Mucosa of descending colon (tissue), 3 donors: Measurements from ENCODE around the gene CUL1. TPM values are rescaled to one million over a fixed set of nuclear protein-coding genes. Genes with fewer than 3 reads are reported as not detected.
"Not testable (repeated sequence)": the region's sequence is repeated elsewhere in the genome, so short reads cannot be mapped to it uniquely, and the experiment has no call there.

Source experiments
- ATAC-seq: fragments of 200-7000 bp; cut with Tn5 transposase; one replicate; pipeline ENCODE4 v1.9.1; 2020; ENCODE audit warnings: mild to moderate bottlenecking, moderate library complexity
- DNase-seq, 3 donors: peaks; one replicate each; pipeline ENCODE4 v3.0.0-alpha.2; 2020
- H3K36me3 ChIP-seq: fragments of 200-600 bp; one replicate; pipeline ENCODE4 v1.8.0; 2021; ENCODE audit warnings: low read depth, mild to moderate bottlenecking
- H3K4me1 ChIP-seq: fragments of 200-600 bp; one replicate; pipeline ENCODE4 v1.8.0; 2021; ENCODE audit warnings: low read depth, mild to moderate bottlenecking
- H3K4me3 ChIP-seq: fragments of 200-600 bp; one replicate; pipeline ENCODE4 v1.8.0; 2021; ENCODE audit warnings: mild to moderate bottlenecking
- H3K9me3 ChIP-seq: fragments of 200-600 bp; one replicate; pipeline ENCODE4 v1.8.0; 2021; ENCODE audit warnings: mild to moderate bottlenecking
- CTCF ChIP-seq: fragments of 200-600 bp; IDR thresholded peaks from one replicate; pipeline ENCODE4 v1.8.0; 2022; ENCODE audit warnings: antibody characterized with exemption, mild to moderate bottlenecking
- intact Hi-C, 2 donors: fragments of 100-400 bp; cut with DNase I in 1 of 2; cut with micrococcal nuclease in 1 of 2; formaldehyde crosslinking; loops; one replicate each; pipeline versions ENCODE4 v1.11.0 to v1.11.1; 2022; cut with DNase I, micrococcal nuclease
- total RNA-seq, 3 donors: library from RNA; stranded (reverse); fragmentation: NEBNext Ultra II Directional in 2 of 3; extraction: Animal tissue kit (Norgen Biotek cat#: 25700) in 2 of 3; gene quantifications; one replicate each; pipeline versions ENCODE4 v1.2.1 to v1.2.4, GENCODE V29; 2021 to 2023
- donor health status: DM: no; HTN: no; CAD: no; lungs with moderate emphysema.
- donor health status: DM: no; HTN: no; CAD: no.
- donor health status: DM: no; HTN: yes; CAD: no.

The CUL1 gene
- total RNA-seq, 3 donors from 2014 or later = 28.7 to 58.1 (median 33.3) TPM

GRCh38 chr7:148700661-148701064 lies 2.0 kb downstream of the CUL1 start:
- Histone ChIP-seq H3K4me1 (peaks cover 24% of the 10 kb centered on the region), H3K4me3 (no peak overlapping the region), H3K9me3 (no peaks in the 10 kb centered on the region), H3K36me3 (no peaks in the 10 kb centered on the region)
- intact Hi-C loops = no loop called here
- DNase-seq (peak in 1 of 3 donors; percentile 60), ATAC-seq (no peak)
- TF ChIP-seq CTCF = no peak

- intact Hi-C loops = no loop called here
- H3K4me3 ChIP-seq = no peak overlapping the region
- DNase-seq (no peak), ATAC-seq (no peak)
- no peak for TF ChIP-seq CTCF
- H3K4me1 ChIP-seq = peaks cover 32% of the 10 kb centered on the region
- H3K9me3 ChIP-seq = no peaks in the 10 kb centered on the region
- no peaks in the 10 kb centered on the region for H3K36me3 ChIP-seq
These were observed 2.7 kb downstream of the CUL1 start for GRCh38 chr7:148701414-148701813.

- intact Hi-C loops = no loop called here
- H3K36me3 ChIP-seq = no peaks in the 10 kb centered on the region
- TF ChIP-seq CTCF = no peak
- no peak overlapping the region for H3K4me3 ChIP-seq
- peaks cover 32% of the 10 kb centered on the region for H3K4me1 ChIP-seq
- no peak for DNase-seq
- ATAC-seq = no peak
- no peaks in the 10 kb centered on the region for H3K9me3 ChIP-seq
These were observed 4.4 kb downstream of the CUL1 start for GRCh38 chr7:148702876-148703670.

- intact Hi-C loops, ATAC-seq, H3K36me3 ChIP-seq, H3K4me3 ChIP-seq, DNase-seq, H3K9me3 ChIP-seq: not testable (repeated sequence)
- H3K4me1 ChIP-seq = peaks cover 32% of the 10 kb centered on the region
These were observed 4.9 kb downstream of the CUL1 start for GRCh38 chr7:148703671-148703962.

GRCh38 chr7:148704189-148704588 lies 5.5 kb downstream of the CUL1 start:
- intact Hi-C loops = no loop called here
- Histone ChIP-seq H3K36me3 (no peaks in the 10 kb centered on the region), H3K4me1 (peaks cover 32% of the 10 kb centered on the region), H3K4me3 (no peak overlapping the region), H3K9me3 (no peaks in the 10 kb centered on the region)
- TF ChIP-seq CTCF = no peak
- DNase-seq (no peak), ATAC-seq (no peak)

GRCh38 chr7:148704970-148705369 lies 6.3 kb downstream of the CUL1 start:
- TF ChIP-seq CTCF = no peak
- peaks cover 32% of the 10 kb centered on the region for H3K4me1 ChIP-seq
- no peak for DNase-seq

More at GRCh38 chr7:148704970-148705369, 6.3 kb downstream of the CUL1 start:
- Histone ChIP-seq H3K4me3 (no peak overlapping the region), H3K36me3 (no peaks in the 10 kb centered on the region), H3K9me3 (no peaks in the 10 kb centered on the region)
- ATAC-seq = no peak
- intact Hi-C loops = no loop called here
